IPS-NIHi7 (cell line): ENCODE results near the gene ZNF821.
"Not testable (repeated sequence)": the region's sequence is repeated elsewhere in the genome, so short reads cannot be mapped to it uniquely, and the experiment has no call there.

Experiments
- DNase-seq: peaks from one replicate; pipeline ENCODE4 v3.0.0; 2012; ENCODE audit warnings: mixed read lengths; ENCODE audit errors: extremely low spot score

Gene ZNF821, protein sequence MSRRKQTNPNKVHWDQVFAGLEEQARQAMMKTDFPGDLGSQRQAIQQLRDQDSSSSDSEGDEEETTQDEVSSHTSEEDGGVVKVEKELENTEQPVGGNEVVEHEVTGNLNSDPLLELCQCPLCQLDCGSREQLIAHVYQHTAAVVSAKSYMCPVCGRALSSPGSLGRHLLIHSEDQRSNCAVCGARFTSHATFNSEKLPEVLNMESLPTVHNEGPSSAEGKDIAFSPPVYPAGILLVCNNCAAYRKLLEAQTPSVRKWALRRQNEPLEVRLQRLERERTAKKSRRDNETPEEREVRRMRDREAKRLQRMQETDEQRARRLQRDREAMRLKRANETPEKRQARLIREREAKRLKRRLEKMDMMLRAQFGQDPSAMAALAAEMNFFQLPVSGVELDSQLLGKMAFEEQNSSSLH

DNA sequence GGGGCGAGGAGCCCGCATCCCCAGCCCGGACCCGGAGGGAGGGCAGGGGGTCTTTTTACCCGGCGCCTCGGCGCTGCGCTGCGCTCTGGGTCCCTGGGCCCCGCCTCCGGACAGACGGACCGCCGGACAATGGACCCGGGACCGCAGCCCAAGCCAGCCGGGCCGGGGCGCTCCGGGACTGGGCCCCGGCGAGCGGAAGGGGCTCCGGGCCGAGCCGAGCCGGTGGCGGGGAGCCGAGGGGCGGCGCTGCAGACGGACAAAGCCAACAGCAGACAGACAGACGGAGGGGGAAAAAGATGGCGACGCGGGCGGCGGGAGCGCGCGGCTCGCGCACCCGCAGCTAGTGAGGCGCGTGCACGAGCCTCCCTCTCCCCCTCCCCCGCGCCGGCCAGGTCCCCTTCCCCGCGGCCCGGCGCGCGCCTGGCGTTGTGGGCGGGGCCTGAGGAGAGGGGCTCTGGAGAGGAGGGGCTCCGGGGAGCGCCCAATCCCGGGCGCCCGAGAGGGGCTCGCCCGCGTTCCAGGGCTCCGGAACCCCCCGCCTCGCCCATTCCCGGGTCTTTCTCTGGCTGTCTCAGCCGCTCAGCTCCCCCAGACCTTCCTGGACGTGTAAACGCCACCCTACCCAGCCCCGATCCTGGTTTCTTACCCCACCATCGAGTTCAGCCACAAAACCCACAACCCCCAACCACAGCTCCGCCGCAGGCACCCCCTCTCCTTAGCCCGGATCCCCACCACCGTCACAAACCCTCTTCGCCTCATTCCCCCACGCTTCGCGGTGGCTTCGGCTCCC is at the start of gene ZNF821:
Gene ZNF821, minus strand, starts transcription at position 334 of the 790 bp plus-strand sequence. CDS start 4,236 bp downstream, outside the sequence.
- peak; percentile 98 for DNase-seq

DNA sequence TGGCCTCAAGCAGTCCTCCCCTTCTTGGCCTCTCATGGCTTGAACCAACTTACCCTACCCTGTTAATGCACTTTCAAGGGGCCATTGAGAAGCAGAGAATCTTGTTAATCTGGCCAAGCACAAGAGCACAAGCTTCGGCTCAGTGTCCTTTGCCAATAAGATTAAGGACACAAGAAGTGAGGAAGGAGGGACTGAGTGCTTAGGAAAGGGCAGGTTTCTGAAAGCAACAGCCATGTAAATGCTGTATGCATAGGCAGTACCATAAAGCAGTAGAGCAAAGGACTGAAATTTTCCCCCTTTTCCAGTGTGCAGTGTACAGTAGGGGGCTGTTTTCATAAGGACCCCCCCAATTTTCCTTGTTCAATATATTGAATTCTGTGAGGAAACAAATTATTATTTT is 49.0 kb upstream of the ZNF821 start:
- DNase-seq, result no peak

GRCh38 chr16:71931599-71931998 is 47.6 kb upstream of the ZNF821 start:
- no peak for DNase-seq

- no peak for DNase-seq
Observed at GRCh38 chr16:71931001-71931400, 47.0 kb upstream of the ZNF821 start.

DNA sequence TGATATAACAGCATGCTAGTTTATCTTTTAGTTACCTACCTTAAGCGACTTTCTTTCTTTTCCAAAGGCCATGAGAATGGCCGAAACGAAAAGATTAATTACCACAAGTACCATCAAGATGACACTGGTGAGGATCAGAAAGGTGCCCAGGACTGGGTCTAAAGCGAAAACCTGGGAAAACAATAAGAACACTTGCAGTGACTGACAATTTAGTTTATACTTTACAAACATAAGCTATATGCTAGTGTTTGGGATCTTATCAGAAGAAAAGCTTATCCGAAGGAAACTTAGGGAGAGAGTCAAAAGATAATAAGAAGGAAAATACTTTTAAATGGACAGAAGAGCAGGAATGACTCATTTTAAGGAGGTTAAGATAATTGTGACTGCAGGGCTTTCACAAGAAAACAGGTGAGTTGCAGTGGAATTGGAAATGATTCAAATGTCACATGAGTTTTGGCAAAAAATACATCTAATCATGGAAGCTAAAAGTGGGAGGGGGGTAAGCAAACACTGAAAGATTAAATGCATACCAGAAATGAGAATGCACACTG is 46.1 kb upstream of the ZNF821 start:
- DNase-seq, result no peak

- no peak for DNase-seq
Observed at GRCh38 chr16:71929048-71929447, 45.1 kb upstream of the ZNF821 start.

GRCh38 chr16:71927787-71928186 is 43.8 kb upstream of the ZNF821 start:
- no peak for DNase-seq

DNA sequence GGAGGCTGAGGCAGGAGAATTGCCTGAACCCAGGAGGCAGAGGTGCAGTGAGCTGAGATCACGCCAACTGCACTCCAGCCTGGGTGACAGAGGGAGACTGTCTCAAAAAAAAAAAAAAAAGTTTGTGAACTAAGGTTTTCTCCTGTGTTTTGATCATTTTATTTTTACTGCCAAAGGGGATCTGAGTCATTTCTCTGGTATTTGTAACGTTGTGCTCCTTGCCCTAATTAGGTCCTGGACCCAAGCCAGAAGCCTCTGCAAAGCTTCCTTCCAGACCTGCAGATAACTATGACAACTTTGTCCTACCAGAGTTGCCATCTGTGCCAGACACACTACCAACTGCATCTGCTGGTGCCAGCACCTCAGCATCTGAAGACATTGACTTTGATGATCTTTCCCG is 43.4 kb upstream of the ZNF821 start:
- no peak for DNase-seq

DNA sequence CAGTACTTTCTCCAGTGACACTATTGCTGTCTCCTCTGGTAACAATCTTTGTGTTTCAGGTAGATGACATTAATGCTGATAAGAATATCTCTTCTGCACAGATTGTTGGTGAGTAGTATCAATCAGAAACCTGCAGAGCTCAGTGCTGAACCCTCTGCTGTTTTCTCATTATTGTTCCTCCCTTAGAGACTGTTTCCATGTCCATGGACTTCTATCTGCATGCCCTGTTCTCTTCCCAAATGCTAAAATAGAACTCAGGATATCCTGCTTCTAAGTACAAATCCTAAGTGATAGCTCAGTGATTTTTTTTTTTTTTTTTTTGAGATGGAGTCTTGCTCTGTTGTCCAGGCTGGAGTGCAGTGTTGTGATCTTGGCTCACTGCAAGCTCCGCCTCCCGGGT is 40.7 kb upstream of the ZNF821 start:
- no peak for DNase-seq

- DNase-seq, result no peak
Observed at GRCh38 chr16:71923941-71924690, 40.1 kb upstream of the ZNF821 start.

- DNase-seq, result no peak
Observed at GRCh38 chr16:71920658-71921057, 36.7 kb upstream of the ZNF821 start.

DNA sequence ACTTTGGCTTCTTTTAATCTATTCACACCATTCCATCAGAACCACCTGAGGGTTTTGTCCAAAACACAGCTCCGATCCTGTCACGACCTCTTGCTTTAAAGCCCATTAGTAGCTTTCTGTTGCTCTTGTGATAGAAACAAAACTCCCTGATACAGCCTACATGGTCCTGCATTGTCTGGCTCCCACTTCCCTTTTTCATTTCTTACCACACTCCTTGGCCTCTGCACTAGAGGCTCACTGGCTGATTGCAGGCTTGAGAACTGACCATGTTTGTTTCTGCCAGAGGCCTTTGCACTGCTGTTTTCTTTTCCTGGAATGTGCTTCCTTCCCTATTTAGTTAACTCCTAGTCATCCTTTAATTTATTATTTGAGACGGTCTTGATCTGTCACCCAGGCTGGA is 35.1 kb upstream of the ZNF821 start:
- DNase-seq, result no peak

GRCh38 chr16:71917900-71918299 is 33.9 kb upstream of the ZNF821 start:
- DNase-seq, result no peak

DNA sequence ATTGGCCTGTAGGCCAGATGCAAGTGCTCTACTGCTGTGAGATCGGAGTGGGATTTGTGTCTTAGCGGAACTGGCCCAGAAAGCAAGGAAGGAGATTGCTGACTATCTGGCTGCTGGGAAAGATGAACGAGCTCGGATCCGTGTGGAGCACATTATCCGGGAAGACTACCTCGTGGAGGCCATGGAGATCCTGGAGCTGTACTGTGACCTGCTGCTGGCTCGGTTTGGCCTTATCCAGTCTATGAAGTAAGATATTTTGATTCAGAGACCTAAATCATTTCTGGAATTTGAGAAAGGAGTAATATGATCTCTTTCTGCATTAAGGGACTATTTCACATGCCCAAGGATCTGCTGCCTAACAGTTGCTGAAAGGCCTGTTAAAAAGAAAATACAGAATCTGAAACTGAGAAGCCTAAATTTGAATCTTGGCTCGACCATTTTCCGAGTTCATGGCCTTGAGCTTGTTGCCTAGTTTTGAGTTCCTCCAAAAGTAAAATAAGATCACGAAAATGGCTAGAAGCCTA is 32.5 kb upstream of the ZNF821 start:
- no peak for DNase-seq

- DNase-seq, result no peak
Observed at GRCh38 chr16:71915350-71915749, 31.4 kb upstream of the ZNF821 start.

GRCh38 chr16:71914802-71915201 is 30.8 kb upstream of the ZNF821 start:
- no peak for DNase-seq

DNA sequence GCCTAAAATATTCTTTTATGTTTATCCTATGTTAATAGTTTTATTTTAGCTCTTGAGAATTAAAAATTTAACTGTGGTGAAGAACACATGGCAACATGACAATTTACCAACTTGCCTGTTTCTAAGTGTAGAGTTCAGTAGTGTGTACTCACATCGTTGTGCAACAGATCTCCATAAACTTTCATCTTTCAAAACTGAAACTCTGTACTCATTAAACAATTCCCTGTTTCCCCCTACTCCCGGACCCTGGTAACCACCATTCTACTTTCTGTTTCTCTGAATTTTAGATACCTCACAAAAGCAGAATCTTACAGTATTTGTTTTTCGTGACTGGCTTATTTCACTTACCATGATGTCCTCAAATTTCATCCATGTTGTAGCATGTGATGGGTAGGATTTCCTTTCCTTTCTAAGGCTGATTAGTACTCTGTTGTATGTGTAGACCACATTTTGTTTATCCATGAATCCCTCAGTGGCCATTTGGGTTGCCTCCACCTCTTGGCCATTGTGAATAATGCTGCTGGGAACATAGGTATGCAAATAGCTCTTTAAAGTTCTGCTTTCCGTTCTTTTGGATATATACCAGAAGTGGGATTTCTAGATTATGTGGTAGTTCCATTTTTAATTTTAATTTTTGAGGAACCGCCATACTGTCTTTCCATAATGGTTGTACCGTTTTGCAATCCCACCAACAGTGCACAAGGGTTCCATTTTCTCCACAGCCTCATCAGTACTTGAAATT is 28.7 kb upstream of the ZNF821 start:
- no peak for DNase-seq

- DNase-seq, result no peak
Observed at GRCh38 chr16:71911121-71911520, 27.1 kb upstream of the ZNF821 start.

- DNase-seq, result not testable (repeated sequence)
Observed at GRCh38 chr16:71905765-71906164, 21.8 kb upstream of the ZNF821 start.

DNA sequence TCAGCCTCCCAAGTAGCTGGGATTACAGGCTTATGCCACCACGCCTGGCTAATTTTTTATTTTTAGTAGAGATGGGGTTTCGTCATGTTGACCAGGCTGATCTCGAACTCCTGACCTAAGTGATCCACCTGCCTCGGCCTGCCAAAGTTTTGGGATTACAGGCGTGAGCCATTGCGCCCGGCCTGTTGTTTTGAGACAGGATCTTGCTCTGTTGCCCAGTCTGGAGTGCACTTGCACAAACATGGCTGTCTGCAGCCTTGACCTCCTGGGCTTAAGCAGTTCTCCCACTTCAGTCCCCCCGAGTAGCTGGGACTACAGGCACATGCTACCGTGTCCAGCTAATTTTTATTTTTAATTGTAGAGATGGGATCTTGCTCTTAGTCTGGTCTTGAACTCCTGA is 20.3 kb upstream of the ZNF821 start:
- no peak for DNase-seq

DNA sequence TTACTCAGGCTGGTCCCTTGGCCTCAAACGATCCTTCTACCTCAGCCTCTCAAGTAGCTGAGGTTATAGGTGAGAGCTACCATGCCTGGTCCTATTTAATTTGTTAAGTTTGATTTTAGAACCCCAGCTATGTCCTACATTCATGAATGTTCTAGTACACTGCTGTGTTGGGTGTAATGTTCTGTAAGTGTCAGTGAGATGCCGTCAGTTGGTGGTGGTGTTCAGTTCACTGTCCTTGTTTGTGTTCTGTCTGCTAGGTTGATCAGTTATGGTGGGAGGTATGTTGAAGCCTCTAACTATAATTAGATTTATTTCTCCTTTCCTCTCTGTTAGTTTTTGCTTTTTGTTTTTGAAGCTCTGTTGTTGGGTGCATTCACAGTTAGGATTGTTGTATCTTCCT is 19.6 kb upstream of the ZNF821 start:
- no peak for DNase-seq
